A673 (cell line): Measurements from ENCODE around the gene ARL4D.

Experiments used
- CTCF ChIP-seq: fragments of 300-800, 200-600 bp; sonication (generic); conservative IDR thresholded peaks from 2 replicates; pipeline ENCODE4 v1.5.1; 2017; ENCODE audit warnings: low read depth, mild to moderate bottlenecking, antibody characterized with exemption, low read length, moderate library complexity, mixed read lengths
- EZH2 ChIP-seq: fragments of 200-600 bp; sonication (generic); IDR thresholded peaks from 2 replicates; pipeline ENCODE4 v1.6.1; 2017; ENCODE audit warnings: borderline replicate concordance, low read depth, mild to moderate bottlenecking, mixed read lengths, antibody characterized with exemption, low read length; ENCODE audit not compliant: poor library complexity, severe bottlenecking

GRCh38 chr17:43438626-43439025, 39.8 kb downstream of the ARL4D start:
- TF ChIP-seq CTCF (no peak), EZH2 (no peak)
